HG02642 (cell line): ENCODE results near the gene THEM4.
"Not testable (repeated sequence)": the region's sequence is repeated elsewhere in the genome, so short reads cannot be mapped to it uniquely, and the experiment has no call there.

Experiments
- ATAC-seq: cut with Tn5 transposase; IDR thresholded peaks from one replicate; pipeline ENCODE4 v1.9.1; 2021; ENCODE audit warnings: mild to moderate bottlenecking; ENCODE audit not compliant: unreplicated experiment, poor library complexity

THEM4 gene

DNA sequence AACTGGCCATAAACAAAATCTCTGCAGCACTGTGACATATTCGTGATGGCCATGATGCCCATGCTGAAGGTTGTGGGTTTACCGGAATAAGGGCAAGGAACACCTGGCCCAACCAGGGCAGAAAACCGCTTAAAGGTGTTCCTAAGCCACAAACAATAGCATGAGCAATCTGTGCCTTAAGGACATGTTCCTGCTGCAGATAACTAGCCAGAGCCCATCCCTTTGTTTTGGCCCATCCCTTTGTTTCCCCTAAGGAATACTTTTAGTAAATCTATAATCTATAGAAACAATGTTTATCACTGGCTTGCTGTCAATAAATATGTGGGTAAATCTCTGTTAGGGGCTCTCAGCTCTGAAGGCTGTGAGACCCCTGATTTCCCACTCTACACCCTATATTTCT, 8.5 kb downstream of the THEM4 start:
- not testable (repeated sequence) for ATAC-seq

- ATAC-seq = no peak
These were observed 10.8 kb downstream of the THEM4 start for GRCh38 chr1:151898519-151898991.

DNA sequence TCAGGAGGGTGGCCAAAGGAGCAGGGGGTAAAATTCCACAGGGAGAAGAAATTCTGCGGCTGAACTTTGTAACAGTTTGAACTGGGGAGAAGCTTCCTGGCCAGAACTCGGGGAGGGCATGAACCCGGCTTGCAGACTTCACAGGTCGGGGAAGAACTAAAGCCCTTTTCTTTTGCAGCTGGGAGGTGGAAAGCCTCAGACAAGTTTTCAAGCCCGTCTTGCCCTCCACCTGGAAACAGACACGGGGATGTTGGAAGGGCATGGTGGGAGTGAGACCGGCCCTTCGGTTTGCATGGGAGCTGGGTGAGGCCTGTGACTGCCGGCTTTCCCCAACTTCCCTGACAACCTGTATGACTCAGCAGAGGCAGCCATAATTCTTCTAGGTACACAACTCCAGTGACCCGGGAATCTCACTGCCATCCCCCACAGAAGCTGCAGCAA, 11.3 kb downstream of the THEM4 start:
- ATAC-seq = no peak

DNA sequence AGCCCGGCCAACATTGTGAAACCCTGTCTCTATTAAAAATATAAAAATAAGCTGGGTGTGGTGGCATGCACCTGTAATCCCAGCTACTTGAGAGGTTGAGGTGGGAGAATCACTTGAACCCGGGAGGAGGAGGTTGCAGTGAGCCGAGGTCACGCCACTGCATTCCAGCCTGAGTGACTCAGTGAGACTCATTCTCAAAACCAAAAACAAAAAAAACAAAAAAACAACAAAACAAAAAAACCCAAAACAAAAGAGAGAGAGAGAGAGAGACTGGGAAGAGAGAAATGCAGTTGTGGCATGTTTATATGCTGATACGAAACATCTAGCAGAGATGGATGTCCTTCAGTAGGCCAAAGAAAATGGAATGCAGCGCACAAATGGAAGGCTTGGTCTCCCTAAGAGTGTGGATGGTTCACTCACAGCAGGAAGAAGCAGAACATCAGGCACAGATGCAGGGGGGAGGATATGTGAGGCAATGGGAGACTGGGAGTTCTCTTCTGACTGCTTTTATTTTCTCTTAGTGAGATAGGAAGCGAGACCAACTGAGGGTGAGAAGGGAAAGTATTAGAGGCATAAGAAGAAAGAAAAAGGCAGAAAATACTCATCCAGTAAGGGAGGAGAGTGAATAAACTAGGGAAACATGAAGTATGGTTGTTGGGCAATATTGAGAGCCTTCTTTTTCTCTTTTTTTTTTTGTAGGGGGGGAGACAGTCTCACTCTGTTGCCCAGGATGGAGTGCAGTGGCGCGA, 16.0 kb downstream of the THEM4 start:
- no peak for ATAC-seq

DNA sequence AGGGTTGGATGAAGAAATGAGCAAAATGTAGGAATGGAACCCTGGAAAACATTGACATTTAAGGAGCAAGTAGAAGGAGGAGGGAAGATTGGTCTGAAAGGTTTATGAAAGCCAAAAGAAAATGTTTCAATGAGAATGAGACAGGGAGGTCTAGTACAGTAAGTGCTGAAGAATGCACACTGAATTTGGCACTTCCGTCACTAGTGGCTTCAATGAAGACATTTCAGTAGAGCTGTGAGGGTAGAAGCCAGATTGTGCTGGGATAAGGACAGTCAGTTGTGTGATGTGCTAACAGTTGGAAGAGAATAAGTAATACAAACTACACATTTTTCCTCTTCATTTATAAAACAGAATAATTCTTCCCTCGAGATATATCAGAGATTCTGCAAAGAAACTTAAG, 17.1 kb downstream of the THEM4 start:
- no peak for ATAC-seq

DNA sequence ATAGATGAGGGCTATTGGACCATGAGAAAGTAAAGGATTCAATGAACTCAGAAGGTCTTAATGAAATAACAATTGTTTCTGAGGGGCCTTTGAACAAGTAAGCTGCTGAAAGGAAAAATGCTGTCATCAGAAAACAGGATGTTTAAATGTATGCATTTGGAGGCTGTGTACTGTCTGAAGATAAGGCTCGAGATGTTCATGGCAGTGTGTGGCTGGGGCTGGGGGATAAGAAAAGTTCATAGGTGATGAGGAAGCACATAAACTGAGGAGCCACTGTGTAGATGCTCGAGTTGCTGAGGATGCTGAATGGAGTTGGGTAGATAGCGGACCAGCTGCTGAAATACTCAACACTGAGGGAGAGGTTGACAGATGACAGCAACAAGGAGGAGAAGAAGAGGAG, 17.8 kb downstream of the THEM4 start:
- ATAC-seq = no peak

- no peak for ATAC-seq
These were observed 20.2 kb downstream of the THEM4 start for GRCh38 chr1:151888972-151889570.

DNA sequence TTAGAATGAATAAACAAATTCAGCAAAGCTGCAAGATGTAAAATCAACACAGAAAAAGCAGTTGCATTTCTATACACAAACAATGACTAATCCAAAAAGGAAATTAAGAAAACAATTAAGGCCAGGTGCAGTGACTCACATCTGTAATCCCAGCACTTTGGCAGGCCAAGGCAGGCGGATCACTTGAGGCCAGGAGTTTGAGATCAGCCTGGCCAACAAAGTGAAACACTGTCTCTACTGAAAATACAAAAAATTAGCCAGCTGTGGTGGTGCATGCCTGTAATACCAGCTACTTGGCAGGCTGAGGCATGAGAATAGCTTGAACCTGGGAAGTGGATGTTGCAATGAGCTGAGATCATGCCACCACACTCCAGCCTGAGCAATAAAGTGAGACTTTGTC, 22.3 kb downstream of the THEM4 start:
- no peak for ATAC-seq

- ATAC-seq = no peak
These were observed 23.8 kb downstream of the THEM4 start for GRCh38 chr1:151885479-151885878.

DNA sequence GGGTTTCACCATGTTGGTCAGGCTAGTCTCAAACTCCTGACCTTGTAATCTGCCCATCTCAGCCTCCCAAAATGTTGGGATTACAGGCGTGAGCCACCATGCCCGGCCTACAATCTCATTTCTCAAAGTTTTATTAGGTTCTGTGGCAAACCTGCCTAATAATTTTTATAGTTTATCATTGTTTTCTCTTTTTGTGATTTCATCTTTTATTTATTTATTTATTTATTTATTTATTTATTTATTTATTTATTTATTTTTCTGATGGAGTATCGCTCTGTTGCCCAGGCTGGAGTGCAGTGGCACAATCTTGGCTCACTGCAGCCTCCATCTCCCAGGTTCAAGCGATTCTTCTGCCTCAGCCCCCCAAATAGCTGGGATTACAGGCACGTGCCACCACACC, 24.4 kb downstream of the THEM4 start:
- ATAC-seq = not testable (repeated sequence)

GRCh38 chr1:151884445-151884844, 24.9 kb downstream of the THEM4 start:
- ATAC-seq = not testable (repeated sequence)

GRCh38 chr1:151883898-151884297, 25.4 kb downstream of the THEM4 start:
- not testable (repeated sequence) for ATAC-seq

DNA sequence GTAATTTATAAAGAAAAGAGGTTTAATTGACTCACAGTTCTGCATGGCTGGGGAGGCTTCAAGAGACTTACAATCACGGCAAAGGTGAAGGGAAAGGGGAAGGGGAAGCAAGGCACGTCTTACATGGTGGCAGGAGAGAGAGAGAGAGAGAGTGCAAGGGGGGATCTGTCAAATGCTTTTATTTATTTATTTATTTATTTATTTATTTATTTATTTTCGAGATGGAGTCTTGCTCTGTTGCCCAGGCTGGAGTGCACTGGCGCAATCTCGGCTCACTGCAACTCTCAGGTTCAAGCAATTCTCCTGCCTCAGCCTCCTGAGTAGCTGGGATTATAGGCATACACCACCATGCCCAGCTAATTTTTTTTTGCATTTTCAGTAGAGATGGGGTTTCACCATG, 26.4 kb downstream of the THEM4 start:
- not testable (repeated sequence) for ATAC-seq

DNA sequence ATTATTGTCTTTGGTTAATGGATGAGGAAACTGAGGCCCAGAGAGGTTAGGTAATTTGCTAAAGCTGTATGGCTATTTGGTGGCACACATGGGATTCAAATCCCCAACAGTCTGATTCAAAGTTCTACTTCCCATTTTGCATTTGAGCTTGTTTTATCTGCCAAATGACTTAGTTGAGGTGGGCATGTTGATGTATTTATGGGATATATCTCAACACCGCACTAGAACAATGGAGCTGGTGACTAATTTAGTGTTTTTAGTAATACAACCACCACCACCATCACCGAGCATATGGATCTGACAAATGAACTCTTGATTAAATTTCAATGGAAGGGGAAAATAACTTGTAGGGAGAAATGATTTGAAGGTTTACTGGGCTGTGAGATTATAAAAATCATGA, 26.8 kb downstream of the THEM4 start:
- ATAC-seq = no peak

DNA sequence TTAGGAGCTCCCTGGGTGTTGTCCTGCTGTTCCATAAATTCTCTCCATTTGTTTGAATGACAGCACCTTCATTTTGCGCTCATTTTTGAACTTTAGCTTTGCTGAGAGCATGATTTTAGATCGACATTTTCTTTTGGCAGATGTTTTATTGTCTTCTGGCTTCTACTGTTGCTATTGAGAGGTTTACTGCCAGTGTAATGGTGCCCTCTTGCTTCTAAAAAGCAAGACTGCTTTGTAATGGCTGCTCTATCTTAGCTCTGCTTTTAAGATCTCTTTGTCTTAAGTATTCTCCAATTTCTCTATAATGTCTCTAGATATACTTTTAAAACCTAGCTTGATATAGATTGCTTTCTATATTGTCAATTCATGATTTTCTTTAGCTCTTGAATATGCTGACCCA, 27.8 kb downstream of the THEM4 start:
- ATAC-seq = no peak

DNA sequence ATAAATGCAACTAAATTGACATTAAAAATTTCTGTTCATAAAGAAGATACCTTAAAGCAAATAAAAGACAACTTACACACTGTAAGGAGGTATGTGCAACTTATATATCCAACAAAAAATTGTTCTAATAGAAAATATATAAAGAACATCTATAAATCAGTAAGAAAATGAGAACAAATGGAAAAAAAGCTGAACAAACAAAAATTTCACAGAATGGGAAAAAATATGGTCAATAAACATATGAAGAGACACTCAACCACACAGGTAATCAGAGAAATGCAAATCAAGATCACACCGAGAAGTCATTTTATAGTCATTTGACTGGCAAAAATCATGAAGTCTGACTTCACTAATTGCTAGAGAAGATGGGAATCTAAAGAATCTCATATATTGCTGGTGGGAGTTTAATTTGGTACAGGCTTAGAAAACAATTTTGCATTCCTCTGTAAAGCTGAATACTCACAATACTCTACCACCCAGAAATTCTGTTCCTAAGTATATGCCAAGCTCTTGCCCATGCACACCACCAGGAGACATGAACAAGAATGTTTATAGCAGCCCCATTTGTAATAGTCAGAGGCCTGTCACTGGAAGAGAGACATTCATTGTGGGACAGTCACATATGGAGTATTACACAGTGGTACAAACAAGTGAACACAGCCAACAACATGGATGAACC, 33.8 kb downstream of the THEM4 start:
- ATAC-seq = no peak

DNA sequence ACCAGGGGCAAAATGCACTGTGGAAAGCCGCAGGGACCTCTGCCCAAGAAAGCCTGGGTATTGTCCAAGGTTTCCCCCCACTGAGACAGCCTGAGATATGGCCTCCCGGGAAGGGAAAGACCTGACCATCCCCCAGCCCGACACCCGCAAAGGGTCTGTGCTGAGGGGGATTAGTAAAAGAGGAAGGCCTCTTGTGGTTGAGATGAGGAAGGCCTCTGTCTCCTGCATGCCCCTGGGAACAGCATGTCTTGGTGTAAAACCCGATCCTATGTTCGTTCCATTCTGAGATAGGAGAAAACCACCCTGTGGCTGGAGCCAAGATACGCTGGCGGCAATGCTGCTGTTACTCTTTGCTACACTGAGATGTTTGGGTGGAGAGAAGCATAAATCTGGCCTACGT, 36.5 kb downstream of the THEM4 start:
- ATAC-seq = not testable (repeated sequence)

- ATAC-seq = no peak
These were observed 37.9 kb downstream of the THEM4 start for GRCh38 chr1:151871284-151872030.

DNA sequence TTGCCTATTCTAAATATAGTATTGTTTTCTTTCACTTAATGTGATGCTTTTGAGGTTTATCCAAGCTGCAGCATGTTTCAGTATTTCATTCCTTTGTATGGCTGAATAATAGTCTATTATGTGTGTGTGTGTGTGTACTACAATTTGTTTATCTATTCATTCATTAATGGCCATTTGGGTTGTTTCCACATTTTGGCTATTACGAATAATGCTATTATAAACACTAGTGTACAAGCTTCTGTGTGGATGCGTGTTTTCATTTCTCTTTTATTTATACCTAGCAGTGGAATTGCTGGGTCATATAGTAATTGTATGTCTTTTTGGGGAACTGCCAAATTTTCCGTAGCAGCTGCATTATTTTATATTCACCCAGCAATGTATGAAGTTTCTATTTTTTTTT, 40.8 kb downstream of the THEM4 start:
- no peak for ATAC-seq

- ATAC-seq = no peak
These were observed 41.4 kb downstream of the THEM4 start for GRCh38 chr1:151867765-151868411.
